Measurements from ENCODE around the gene NAXE.
"Not testable (repeated sequence)": the region's sequence is repeated elsewhere in the genome, so short reads cannot be mapped to it uniquely, and the experiment has no call there.

Gene NAXE

GRCh38 chr1:156594190-156594589 is 2.6 kb downstream of the NAXE start:
- no peak for DNase-seq

- no peak for DNase-seq
Measured at GRCh38 chr1:156595016-156595415, 3.4 kb downstream of the NAXE start.

- no peak for DNase-seq
Measured at GRCh38 chr1:156596426-156596825, 4.8 kb downstream of the NAXE start.

GRCh38 chr1:156598125-156598524 is 6.5 kb downstream of the NAXE start:
- DNase-seq: no peak

- DNase-seq: no peak
Measured at GRCh38 chr1:156598731-156599432, 7.3 kb downstream of the NAXE start.

GRCh38 chr1:156599811-156600210 is 8.2 kb downstream of the NAXE start:
- no peak for DNase-seq

GRCh38 chr1:156600733-156601121 is 9.2 kb downstream of the NAXE start:
- DNase-seq: no peak

GRCh38 chr1:156601122-156601830 is 9.7 kb downstream of the NAXE start, which contains the start of gene GPATCH4:
Gene GPATCH4 (minus strand): TSS chr1:156601479.
- peak; percentile 76 for DNase-seq

GRCh38 chr1:156601892-156602291 is 10.3 kb downstream of the NAXE start:
- DNase-seq: no peak

GRCh38 chr1:156602557-156602993 is 11.0 kb downstream of the NAXE start:
- no peak for DNase-seq

GRCh38 chr1:156607344-156607743 is 15.8 kb downstream of the NAXE start:
- not testable (repeated sequence) for DNase-seq

GRCh38 chr1:156608036-156608674 is 16.6 kb downstream of the NAXE start:
- peak; percentile 44 for DNase-seq

- peak; percentile 55 for DNase-seq
Measured at GRCh38 chr1:156608981-156609380, 17.4 kb downstream of the NAXE start.

GRCh38 chr1:156610072-156610471 is 18.5 kb downstream of the NAXE start:
- not testable (repeated sequence) for DNase-seq

GRCh38 chr1:156612666-156613065 is 21.1 kb downstream of the NAXE start:
- no peak for DNase-seq

- DNase-seq: no peak
Measured at GRCh38 chr1:156615946-156616345, 24.4 kb downstream of the NAXE start.

- no peak for DNase-seq
Measured at GRCh38 chr1:156616463-156616862, 24.9 kb downstream of the NAXE start.

- peak; percentile 9 for DNase-seq
Measured at GRCh38 chr1:156618853-156619581, 27.4 kb downstream of the NAXE start, which contains the start of gene HAPLN2. Gene HAPLN2 (plus strand): TSS chr1:156619415. CDS start chr1:156623491, 4,076 bp downstream.

GRCh38 chr1:156619582-156619955 is 28.0 kb downstream of the NAXE start:
- no peak for DNase-seq

- no peak for DNase-seq
Measured at GRCh38 chr1:156622581-156623297, 31.2 kb downstream of the NAXE start.

GRCh38 chr1:156623946-156624813 is 32.6 kb downstream of the NAXE start:
- DNase-seq: peak; percentile 33

Measured in stimulated activated naive CD4-positive, alpha-beta T cell treated with Interleukin-2 at 50 U/mL for 16 hours (primary cell).